Cardiac muscle cell (in vitro differentiated cells and primary cell): ENCODE data around the gene HLA-DMB. TPM values are rescaled to one million over a fixed set of nuclear protein-coding genes. Genes with fewer than 3 reads are reported as not detected.

Source experiments
- DNase-seq, 2 donors: peaks; one replicate each; pipeline versions ENCODE4 v3.0.0 to v3.0.0-alpha.2; 2010 to 2017; ENCODE audit warnings: low read depth in 1 of 2, low spot score in 1 of 2
- H3K27ac ChIP-seq: fragments of 200-600 bp; sonication (generic); 2 replicates; pipeline ENCODE4 v1.5.1; 2016
- H3K27me3 ChIP-seq: fragments of 200-600 bp; sonication (generic); 2 replicates; pipeline ENCODE4 v1.6.0; 2016; ENCODE audit warnings: control low read depth
- H3K36me3 ChIP-seq: fragments of 200-600 bp; sonication (generic); 2 replicates; pipeline ENCODE4 v1.5.1; 2016; ENCODE audit warnings: control low read depth
- H3K4me1 ChIP-seq: fragments of 200-600 bp; sonication (generic); 2 replicates; pipeline ENCODE4 v1.8.1; 2017; ENCODE audit warnings: low read depth, mild to moderate bottlenecking, mixed run types
- H3K4me3 ChIP-seq: fragments of 200-600 bp; sonication (generic); 2 replicates; pipeline ENCODE4 v1.5.1; 2016; ENCODE audit warnings: mild to moderate bottlenecking
- H3K9me3 ChIP-seq: fragments of 200-600 bp; sonication (generic); 2 replicates; pipeline ENCODE4 v1.5.1; 2017; ENCODE audit warnings: low read depth, mild to moderate bottlenecking, control low read depth
- CTCF ChIP-seq: IDR thresholded peaks from 2 replicates; pipeline ENCODE4 v1.5.1; 2012; ENCODE audit warnings: low read depth, mild to moderate bottlenecking, low read length
- polyA plus RNA-seq: library from polyadenylated mRNA; unstranded; fragments of >200 nt; fragmentation: Nextera tagmentation; extraction: Ambion mirVana; gene quantifications from 2 replicates; pipeline ENCODE4 v1.2.1, GENCODE V29; 2016
- total RNA-seq: library from RNA; depleted of rRNA; stranded (reverse); fragments of >200 nt; gene quantifications from 2 replicates; pipeline ENCODE4 v1.2.3, GENCODE V29; 2016

The HLA-DMB gene
- total and polyA plus RNA-seq, 2 experiments from 2014 or later = not detected

- peaks cover 22% of the 10 kb centered on the region for H3K27me3 ChIP-seq
- no peak for DNase-seq
Observed at GRCh38 chr6:32922083-32922482, 18.7 kb downstream of the HLA-DMB start.

GRCh38 chr6:32920715-32921114, 20.1 kb downstream of the HLA-DMB start:
- Histone ChIP-seq H3K27me3 (peaks cover 29% of the 10 kb centered on the region), H3K4me1 (no peaks in the 10 kb centered on the region), H3K27ac (no peak overlapping the region), H3K36me3 (no peaks in the 10 kb centered on the region), H3K9me3 (no peaks in the 10 kb centered on the region), H3K4me3 (no peak overlapping the region)
- no peak for TF ChIP-seq CTCF
- DNase-seq = no peak

More at GRCh38 chr6:32922083-32922482, 18.7 kb downstream of the HLA-DMB start:
- TF ChIP-seq CTCF = no peak
- no peak overlapping the region for H3K4me3 ChIP-seq
- H3K27ac ChIP-seq = no peak overlapping the region
- no peaks in the 10 kb centered on the region for H3K4me1 ChIP-seq
- H3K9me3 ChIP-seq = no peaks in the 10 kb centered on the region
- no peaks in the 10 kb centered on the region for H3K36me3 ChIP-seq

- no peak for DNase-seq
- no peak for TF ChIP-seq CTCF
- Histone ChIP-seq H3K9me3 (no peaks in the 10 kb centered on the region), H3K4me1 (no peaks in the 10 kb centered on the region), H3K27ac (no peak overlapping the region), H3K4me3 (no peak overlapping the region), H3K36me3 (no peaks in the 10 kb centered on the region), H3K27me3 (peaks cover 56% of the 10 kb centered on the region)
Observed at GRCh38 chr6:32912951-32913350, 27.9 kb downstream of the HLA-DMB start.

- H3K9me3 ChIP-seq = no peaks in the 10 kb centered on the region
- no peak for TF ChIP-seq CTCF
- H3K27me3 ChIP-seq = peaks cover 34% of the 10 kb centered on the region
- H3K4me1 ChIP-seq = no peaks in the 10 kb centered on the region
- DNase-seq = no peak
- no peaks in the 10 kb centered on the region for H3K36me3 ChIP-seq
- no peak overlapping the region for H3K4me3 ChIP-seq
- no peak overlapping the region for H3K27ac ChIP-seq
Observed at GRCh38 chr6:32908897-32909296, 31.9 kb downstream of the HLA-DMB start.

- Histone ChIP-seq H3K4me1 (no peaks in the 10 kb centered on the region), H3K27me3 (peaks cover 18% of the 10 kb centered on the region), H3K9me3 (no peaks in the 10 kb centered on the region), H3K27ac (no peak overlapping the region), H3K4me3 (no peak overlapping the region), H3K36me3 (no peaks in the 10 kb centered on the region)
- peak in 1 of 2 donors; percentile 20 for DNase-seq
- TF ChIP-seq CTCF = no peak
Observed at GRCh38 chr6:32906539-32906938, 34.3 kb downstream of the HLA-DMB start.

- no peak for TF ChIP-seq CTCF
- H3K36me3 ChIP-seq = no peaks in the 10 kb centered on the region
- H3K27ac ChIP-seq = no peak overlapping the region
- DNase-seq = no peak
- H3K9me3 ChIP-seq = no peaks in the 10 kb centered on the region
- H3K27me3 ChIP-seq = peaks cover 10% of the 10 kb centered on the region
- H3K4me3 ChIP-seq = no peak overlapping the region
- H3K4me1 ChIP-seq = no peaks in the 10 kb centered on the region
Observed at GRCh38 chr6:32905078-32905477, 35.8 kb downstream of the HLA-DMB start.
